Activated T-helper 2 cell treated with anti-CD3 and anti-CD28 coated beads, Interferon-gamma antibody, Interleukin-2, Interleukin-4, amounts not matched to agents 10 μg/mL and 5 μg/mL and 100 μg/mL, durations not matched to agents 14 hours and 24 hours and 36 hours (primary cell): ENCODE measurements around the gene CACNA1D. TPM values are rescaled to one million over a fixed set of nuclear protein-coding genes. Genes with fewer than 3 reads are reported as not detected.

ENCODE experiments used
- DNase-seq: peaks from one replicate; pipeline ENCODE4 v3.0.0; 2021; ENCODE audit warnings: low spot score
- H3K27ac Mint-ChIP-seq: one replicate; pipeline ENCODE4 v1.8.0; 2021; ENCODE audit warnings: mixed read lengths
- H3K27me3 Mint-ChIP-seq: one replicate; pipeline ENCODE4 v1.8.0; 2021; ENCODE audit warnings: low read depth, mixed read lengths
- H3K36me3 Mint-ChIP-seq: one replicate; pipeline ENCODE4 v1.8.0; 2021; ENCODE audit warnings: low read depth, mixed read lengths
- H3K4me1 Mint-ChIP-seq: one replicate; pipeline ENCODE4 v1.8.0; 2021; ENCODE audit warnings: low read depth, mixed read lengths
- H3K4me3 Mint-ChIP-seq: one replicate; pipeline ENCODE4 v1.8.0; 2021; ENCODE audit warnings: low read depth, mild to moderate bottlenecking, moderate library complexity, mixed read lengths
- H3K9me3 Mint-ChIP-seq: one replicate; pipeline ENCODE4 v1.8.0; 2021; ENCODE audit warnings: mixed read lengths
- intact Hi-C: fragments of 100-400 bp; cut with micrococcal nuclease; formaldehyde crosslinking; loops from one replicate; pipeline ENCODE4 v1.15.1; 2023
- total RNA-seq: library from RNA; stranded (reverse); gene quantifications from 2 replicates; pipeline ENCODE4 v1.2.3, GENCODE V29; 2022

Gene CACNA1D
- total RNA-seq, 1 donor from 2014 or later = 9.3 TPM

GRCh38 chr3:53485675-53486403 is 8.6 kb upstream of the CACNA1D start:
- no peak overlapping the region for H3K4me3 Mint-ChIP-seq
- intact Hi-C loops = no loop called here
- no peak overlapping the region for H3K27ac Mint-ChIP-seq
- H3K4me1 Mint-ChIP-seq = peaks cover 4% of the 10 kb centered on the region
- DNase-seq = no peak
- H3K27me3 Mint-ChIP-seq = peaks cover 21% of the 10 kb centered on the region
- no peaks in the 10 kb centered on the region for H3K9me3 Mint-ChIP-seq
- no peaks in the 10 kb centered on the region for H3K36me3 Mint-ChIP-seq

DNA sequence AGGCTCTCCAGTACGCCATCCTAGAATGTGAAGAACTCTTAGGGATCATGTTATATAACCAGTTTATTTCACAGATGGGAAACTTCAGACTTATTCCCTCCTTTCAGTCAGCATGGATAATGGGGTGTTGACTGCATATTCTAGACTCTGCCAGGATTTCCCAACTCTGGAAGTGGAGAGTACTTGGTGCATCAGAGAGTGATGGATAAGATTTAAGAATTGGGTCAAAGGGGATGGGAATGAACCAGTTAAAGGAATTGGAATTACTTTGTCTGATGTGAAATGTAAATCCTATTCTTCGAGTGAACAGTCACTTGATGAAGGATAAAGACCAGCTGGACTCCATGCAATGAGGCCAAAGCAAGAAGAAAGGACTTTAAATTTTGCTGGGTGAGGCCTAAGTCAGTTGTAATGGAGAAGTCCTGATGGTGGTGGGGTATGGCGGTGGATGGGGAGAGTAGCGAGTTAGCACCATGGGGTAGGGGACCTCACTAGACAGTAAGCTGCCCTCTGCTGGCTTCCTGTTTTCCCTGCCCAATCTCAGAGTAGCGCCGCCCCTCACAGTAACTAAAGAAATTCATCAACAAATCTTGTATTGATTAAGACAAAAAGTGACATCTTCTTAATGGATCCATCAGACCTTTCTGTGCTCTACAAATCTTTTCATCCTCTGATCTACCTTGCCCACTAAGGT is 7.3 kb upstream of the CACNA1D start:
- DNase-seq = no peak
- no peak overlapping the region for H3K27ac Mint-ChIP-seq

GRCh38 chr3:53489386-53489785 is 5.0 kb upstream of the CACNA1D start:
- H3K9me3 Mint-ChIP-seq = no peaks in the 10 kb centered on the region
- no peak overlapping the region for H3K27ac Mint-ChIP-seq
- peaks cover 4% of the 10 kb centered on the region for H3K4me1 Mint-ChIP-seq
- peaks cover 39% of the 10 kb centered on the region for H3K27me3 Mint-ChIP-seq
- intact Hi-C loops = no loop called here
- H3K36me3 Mint-ChIP-seq = no peaks in the 10 kb centered on the region
- no peak for DNase-seq
- no peak overlapping the region for H3K4me3 Mint-ChIP-seq

More for the DNA sequence above, 7.3 kb upstream of the CACNA1D start:
- Mint-ChIP-seq H3K4me1 (peaks cover 4% of the 10 kb centered on the region), H3K36me3 (no peaks in the 10 kb centered on the region), H3K27me3 (peaks cover 30% of the 10 kb centered on the region), H3K4me3 (no peak overlapping the region), H3K9me3 (no peaks in the 10 kb centered on the region)
- intact Hi-C loops = no loop called here

- Mint-ChIP-seq H3K4me3 (no peak overlapping the region), H3K9me3 (no peaks in the 10 kb centered on the region), H3K27me3 (peaks cover 36% of the 10 kb centered on the region), H3K27ac (no peak overlapping the region), H3K36me3 (no peaks in the 10 kb centered on the region), H3K4me1 (peaks cover 4% of the 10 kb centered on the region)
- DNase-seq = no peak
- intact Hi-C loops = no loop called here
Measured at GRCh38 chr3:53489787-53490458, 4.5 kb upstream of the CACNA1D start.

GRCh38 chr3:53490459-53490968 is 3.9 kb upstream of the CACNA1D start:
- Mint-ChIP-seq H3K9me3 (no peaks in the 10 kb centered on the region), H3K36me3 (no peaks in the 10 kb centered on the region), H3K4me3 (no peak overlapping the region), H3K27ac (no peak overlapping the region), H3K27me3 (peaks cover 39% of the 10 kb centered on the region), H3K4me1 (peaks cover 4% of the 10 kb centered on the region)
- intact Hi-C loops = no loop called here
- no peak for DNase-seq

DNA sequence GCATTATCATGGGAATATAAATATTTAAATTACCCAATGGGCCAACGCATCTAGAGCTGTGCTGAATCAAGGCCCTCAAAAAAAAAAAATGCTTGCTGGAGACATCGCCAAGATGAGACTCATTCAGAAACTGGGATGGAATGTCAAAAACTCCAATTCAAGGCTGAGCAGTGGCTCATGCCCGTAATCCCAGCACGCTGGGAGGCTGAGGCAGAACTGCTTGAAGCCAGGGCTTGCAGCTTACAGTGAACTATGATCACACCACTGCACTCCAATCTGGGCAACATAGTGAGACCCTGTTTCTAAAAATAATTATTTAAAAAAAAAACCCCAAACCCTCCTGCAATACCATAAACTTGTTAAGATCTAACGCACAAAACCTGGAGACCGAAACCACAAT is 3.1 kb upstream of the CACNA1D start:
- DNase-seq = no peak
- H3K4me1 Mint-ChIP-seq = peaks cover under 1% of the 10 kb centered on the region
- intact Hi-C loops = no loop called here

GRCh38 chr3:53493595-53493962 is 832 bp upstream of the CACNA1D start:
- intact Hi-C loops = no loop called here
- no peaks in the 10 kb centered on the region for H3K9me3 Mint-ChIP-seq
- H3K4me1 Mint-ChIP-seq = no peaks in the 10 kb centered on the region
- no peak for DNase-seq
- H3K4me3 Mint-ChIP-seq = peak overlapping the region; percentile 4
- H3K27me3 Mint-ChIP-seq = peaks cover 63% of the 10 kb centered on the region
- H3K27ac Mint-ChIP-seq = no peak overlapping the region
- no peaks in the 10 kb centered on the region for H3K36me3 Mint-ChIP-seq

More for the DNA sequence above, 3.1 kb upstream of the CACNA1D start:
- Mint-ChIP-seq H3K4me3 (no peak overlapping the region), H3K27me3 (peaks cover 41% of the 10 kb centered on the region), H3K27ac (no peak overlapping the region), H3K9me3 (no peaks in the 10 kb centered on the region), H3K36me3 (no peaks in the 10 kb centered on the region)

DNA sequence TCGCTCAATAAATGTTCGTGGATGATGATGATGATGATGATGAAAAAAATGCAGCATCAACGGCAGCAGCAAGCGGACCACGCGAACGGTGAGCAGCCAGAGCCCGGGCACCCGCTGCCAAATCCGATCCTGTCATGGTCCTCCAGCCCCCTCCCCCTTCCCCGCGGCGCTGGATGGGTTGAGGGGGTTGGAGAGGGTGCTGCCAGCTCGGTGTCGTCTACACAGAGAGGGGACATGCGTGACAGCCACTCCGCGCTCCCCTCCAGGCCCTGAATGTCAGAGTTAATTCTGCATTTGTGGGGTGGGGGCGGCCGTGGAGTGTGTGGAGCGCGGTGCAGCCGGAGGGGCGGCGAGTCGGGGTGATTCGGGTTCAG is 722 bp downstream of the CACNA1D start:
- DNase-seq = no peak
- Mint-ChIP-seq H3K36me3 (no peaks in the 10 kb centered on the region), H3K27ac (no peak overlapping the region), H3K4me1 (no peaks in the 10 kb centered on the region), H3K9me3 (no peaks in the 10 kb centered on the region), H3K27me3 (peaks cover 63% of the 10 kb centered on the region), H3K4me3 (peak overlapping the region; percentile 38)
- intact Hi-C loops = no loop called here

GRCh38 chr3:53495520-53496391 is 1.3 kb downstream of the CACNA1D start:
- intact Hi-C loops = no loop called here
- Mint-ChIP-seq H3K4me1 (no peaks in the 10 kb centered on the region), H3K27ac (no peak overlapping the region), H3K4me3 (peak overlapping the region; percentile 50), H3K36me3 (no peaks in the 10 kb centered on the region), H3K27me3 (peaks cover 60% of the 10 kb centered on the region), H3K9me3 (no peaks in the 10 kb centered on the region)
- DNase-seq = no peak

DNA sequence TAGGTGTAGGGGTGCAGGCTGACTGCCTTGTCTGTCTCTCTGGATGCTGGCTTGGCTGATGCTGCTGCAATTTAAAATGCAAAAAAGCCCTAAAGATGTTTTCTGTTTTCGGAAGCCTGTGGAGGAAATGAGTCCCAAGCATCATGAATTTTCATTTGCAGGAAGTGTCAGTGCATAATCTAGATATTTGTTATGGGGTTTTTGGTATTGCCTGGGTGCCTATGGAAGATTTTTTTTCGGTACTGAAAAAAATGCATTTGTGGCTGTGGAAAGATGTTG is 1.9 kb downstream of the CACNA1D start:
- no peak overlapping the region for H3K4me3 Mint-ChIP-seq
- H3K27me3 Mint-ChIP-seq = peaks cover 64% of the 10 kb centered on the region
- no peaks in the 10 kb centered on the region for H3K4me1 Mint-ChIP-seq
- no peaks in the 10 kb centered on the region for H3K36me3 Mint-ChIP-seq
- no peak overlapping the region for H3K27ac Mint-ChIP-seq
- H3K9me3 Mint-ChIP-seq = no peaks in the 10 kb centered on the region
- DNase-seq = no peak
- intact Hi-C loops = no loop called here

- Mint-ChIP-seq H3K9me3 (no peaks in the 10 kb centered on the region), H3K27ac (no peak overlapping the region), H3K4me1 (no peaks in the 10 kb centered on the region), H3K4me3 (no peak overlapping the region), H3K36me3 (no peaks in the 10 kb centered on the region), H3K27me3 (peaks cover 61% of the 10 kb centered on the region)
- intact Hi-C loops = no loop called here
- no peak for DNase-seq
Measured at GRCh38 chr3:53496984-53497383, 2.6 kb downstream of the CACNA1D start.

DNA sequence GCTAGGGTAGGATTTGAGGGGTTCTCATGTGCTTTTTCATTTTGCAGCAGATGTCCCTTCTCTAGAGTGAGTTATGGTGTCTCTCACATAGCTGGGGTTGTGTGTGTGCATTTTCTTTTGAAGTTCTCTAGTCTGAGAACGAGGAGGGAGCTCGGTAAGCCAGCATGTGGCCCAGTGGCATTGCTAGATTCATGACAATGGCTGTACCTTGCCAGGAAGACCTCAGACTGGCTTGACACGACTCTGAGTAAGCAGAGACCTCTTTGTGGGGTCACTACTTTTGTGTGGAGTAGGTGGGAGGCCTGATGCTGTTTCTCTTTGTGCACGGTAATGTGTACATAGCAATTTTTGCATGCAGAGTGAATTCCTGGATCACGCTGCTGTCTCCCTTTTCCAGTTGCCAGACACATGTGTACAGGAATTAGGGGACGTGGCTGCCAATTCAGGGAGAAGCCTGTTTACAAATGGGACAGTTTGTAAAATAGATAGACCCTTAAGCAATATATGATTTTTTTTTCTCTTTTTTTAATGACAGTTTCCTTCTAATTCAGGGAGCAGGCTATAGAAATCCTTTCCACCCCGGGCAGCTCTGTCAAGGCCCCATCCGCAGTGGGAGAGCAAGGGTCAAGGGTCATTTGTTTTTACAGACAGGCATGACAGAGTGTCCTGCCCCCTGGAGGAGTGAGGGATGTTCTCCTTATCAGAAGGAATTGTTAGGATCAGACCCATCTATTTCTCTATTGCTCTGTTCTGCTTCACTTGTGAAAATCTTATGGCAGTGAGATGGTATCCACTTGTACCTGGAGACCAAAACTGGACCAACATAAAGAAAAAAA is 4.6 kb downstream of the CACNA1D start:
- DNase-seq = no peak
- H3K4me1 Mint-ChIP-seq = no peaks in the 10 kb centered on the region
- no peaks in the 10 kb centered on the region for H3K36me3 Mint-ChIP-seq
- no peak overlapping the region for H3K27ac Mint-ChIP-seq
- no peak overlapping the region for H3K4me3 Mint-ChIP-seq
- H3K27me3 Mint-ChIP-seq = peaks cover 58% of the 10 kb centered on the region
- intact Hi-C loops = no loop called here
- no peaks in the 10 kb centered on the region for H3K9me3 Mint-ChIP-seq
